Measurements from ENCODE around the gene EFNA4. TPM values are rescaled to one million over a fixed set of nuclear protein-coding genes. Genes with fewer than 3 reads are reported as not detected.

EFNA4 gene
- total RNA-seq, 1 experiment from 2014 or later = 11.8 TPM

GRCh38 chr1:155030899-155031298 is 32.6 kb upstream of the EFNA4 start:
- no peak overlapping the region for H3K18ac ChIP-seq (ENCODE audit: insufficient read length, low read depth, low read length)
- H3K9ac ChIP-seq (ENCODE audit: extremely low read depth, insufficient read length, low read length) = no peak overlapping the region
- no peak overlapping the region for H3K56ac ChIP-seq (ENCODE audit: insufficient read length, low read depth, low read length)
- H4K20me1 ChIP-seq (ENCODE audit: control insufficient read depth, insufficient read depth, insufficient read length) = no peaks in the 10 kb centered on the region
- no peak overlapping the region for H4K8ac ChIP-seq (replicated peaks; ENCODE audit: insufficient read length, low read depth, low read length)
- Mint-ChIP-seq H3K4me1 (peaks cover 0 to 8% of the 10 kb centered on the region in 2 experiments; a peak in 2 of 4 replicates), H3K4me3 (no peak overlapping the region), H3K36me3 (ENCODE audit: insufficient read depth in 1 of 3, low read depth in 3 of 3) (no peaks in the 10 kb centered on the region), H3K27ac (no peak overlapping the region), H3K27me3 (ENCODE audit: low read depth) (peaks cover 24% of the 10 kb centered on the region), H3K9me3 (no peaks in the 10 kb centered on the region)
- H3K27ac ChIP-seq (ENCODE audit: insufficient read length, low read depth, low read length) = no peak overlapping the region
- no peaks in the 10 kb centered on the region for H3K23me2 ChIP-seq (ENCODE audit: insufficient read length, low read depth, low read length, poor library complexity, severe bottlenecking)
- TF ChIP-seq CTCF (conservative IDR thresholded peaks at IDR 0.05) = no peak
- no peak overlapping the region for H3T11ph ChIP-seq (ENCODE audit: low read length)
- no peak overlapping the region for H3K14ac ChIP-seq (ENCODE audit: insufficient read depth, low read length)
- no peak overlapping the region for H2AK5ac ChIP-seq (ENCODE audit: insufficient read length, low read length)
- no peak overlapping the region for H2AFZ ChIP-seq (ENCODE audit: low read length)
- H3K4me1 ChIP-seq (ENCODE audit: insufficient read depth, low read length) = no peaks in the 10 kb centered on the region
- no peak overlapping the region for H2BK20ac ChIP-seq (ENCODE audit: low read depth, low read length, poor library complexity, severe bottlenecking)
- no peak overlapping the region for H2BK5ac ChIP-seq (ENCODE audit: insufficient read length, low read length)
- H3K79me1 ChIP-seq (ENCODE audit: insufficient read depth, low read depth, low read length, poor library complexity, severe bottlenecking) = no peaks in the 10 kb centered on the region
- H4K5ac ChIP-seq (ENCODE audit: insufficient read length, low read depth, low read length) = no peak overlapping the region
- no CpG with 5 or more reads among the region's 11 CpGs for WGBS (ENCODE audit: extremely low coverage, insufficient read length, low lambda C conversion rate)
- no peak overlapping the region for H3K23ac ChIP-seq (ENCODE audit: insufficient read length, low read depth, low read length)
- no peak overlapping the region for H2BK120ac ChIP-seq (ENCODE audit: low read depth, low read length, poor library complexity, severe bottlenecking)
- H4K91ac ChIP-seq (ENCODE audit: insufficient read length, low read depth, low read length) = no peak overlapping the region
- H3K4me2 ChIP-seq (ENCODE audit: insufficient read depth, insufficient read length, low read length) = no peak overlapping the region
- no peaks in the 10 kb centered on the region for H3K27me3 ChIP-seq (ENCODE audit: insufficient read depth, low read length)
- DNase-seq = no peak
- H3K4ac ChIP-seq (ENCODE audit: low read depth, low read length) = no peak overlapping the region
- H2BK12ac ChIP-seq (ENCODE audit: insufficient read length, low read depth, low read length) = no peak overlapping the region
- no peaks in the 10 kb centered on the region for H3K9me3 ChIP-seq (ENCODE audit: control insufficient read depth, low read depth, low read length)
- no peaks in the 10 kb centered on the region for H3K79me2 ChIP-seq (ENCODE audit: insufficient read depth, low read length)
- H2BK15ac ChIP-seq (ENCODE audit: low read depth, low read length) = no peak overlapping the region

Data from H9 (cell line).